ENCODE results near the gene C5orf46. TPM values are rescaled to one million over a fixed set of nuclear protein-coding genes. Genes with fewer than 3 reads are reported as not detected.

Gene C5orf46
- total and polyA plus RNA-seq, 2 donors (not counting 1 experiment from before 2014, with no cell fraction given) = not detected

GRCh38 chr5:147842869-147843268, 63.5 kb downstream of the C5orf46 start:
- Histone ChIP-seq H3K9ac (ENCODE audit: low read length) (no peak overlapping the region), H3K4me1 (ENCODE audit: control insufficient read depth in 2 of 2, insufficient read depth in 2 of 2, low read length in 2 of 2) (no peaks in the 10 kb centered on the region), H2AFZ (ENCODE audit: insufficient read depth, low read depth, low read length, poor library complexity, severe bottlenecking) (no peak overlapping the region), H3K36me3 (replicated peaks in 1 of 2; ENCODE audit: control extremely low read depth in 1 of 2, control insufficient read depth in 1 of 2, extremely low read depth in 1 of 2, insufficient read depth in 2 of 2, low read length in 1 of 2) (no peaks in the 10 kb centered on the region), H3K9me3 (ENCODE audit: control extremely low read depth in 1 of 3, control insufficient read depth in 2 of 3, insufficient read depth in 1 of 3, low read length in 2 of 3) (no peaks in the 10 kb centered on the region), H3K4me2 (replicated peaks; ENCODE audit: low read depth, low read length, poor library complexity, severe bottlenecking) (no peak overlapping the region), H3K27ac (ENCODE audit: low read length in 2 of 2) (no peak overlapping the region), H3K27me3 (replicated peaks in 1 of 4; ENCODE audit: control extremely low read depth in 1 of 4, control insufficient read depth in 3 of 4, insufficient read depth in 4 of 4, low read length in 3 of 4) (no peaks in the 10 kb centered on the region), H4K20me1 (ENCODE audit: control insufficient read depth, insufficient read depth, low read length, poor library complexity, severe bottlenecking) (no peaks in the 10 kb centered on the region), H3K79me2 (ENCODE audit: control insufficient read depth, insufficient read depth, low read length) (no peaks in the 10 kb centered on the region), H3K4me3 (ENCODE audit: control extremely low read depth in 1 of 5, extremely low read depth in 1 of 5, insufficient read depth in 1 of 5, low read depth in 2 of 5, low read length in 4 of 5) (no peak overlapping the region)
- Mint-ChIP-seq H3K27me3 (peaks cover 14% of the 10 kb centered on the region), H3K9me3 (ENCODE audit: insufficient read depth) (no peaks in the 10 kb centered on the region), H3K27ac (no peak overlapping the region), H3K4me3 (no peak overlapping the region), H3K4me1 (no peaks in the 10 kb centered on the region)
- TF ChIP-seq, protein P1, sequence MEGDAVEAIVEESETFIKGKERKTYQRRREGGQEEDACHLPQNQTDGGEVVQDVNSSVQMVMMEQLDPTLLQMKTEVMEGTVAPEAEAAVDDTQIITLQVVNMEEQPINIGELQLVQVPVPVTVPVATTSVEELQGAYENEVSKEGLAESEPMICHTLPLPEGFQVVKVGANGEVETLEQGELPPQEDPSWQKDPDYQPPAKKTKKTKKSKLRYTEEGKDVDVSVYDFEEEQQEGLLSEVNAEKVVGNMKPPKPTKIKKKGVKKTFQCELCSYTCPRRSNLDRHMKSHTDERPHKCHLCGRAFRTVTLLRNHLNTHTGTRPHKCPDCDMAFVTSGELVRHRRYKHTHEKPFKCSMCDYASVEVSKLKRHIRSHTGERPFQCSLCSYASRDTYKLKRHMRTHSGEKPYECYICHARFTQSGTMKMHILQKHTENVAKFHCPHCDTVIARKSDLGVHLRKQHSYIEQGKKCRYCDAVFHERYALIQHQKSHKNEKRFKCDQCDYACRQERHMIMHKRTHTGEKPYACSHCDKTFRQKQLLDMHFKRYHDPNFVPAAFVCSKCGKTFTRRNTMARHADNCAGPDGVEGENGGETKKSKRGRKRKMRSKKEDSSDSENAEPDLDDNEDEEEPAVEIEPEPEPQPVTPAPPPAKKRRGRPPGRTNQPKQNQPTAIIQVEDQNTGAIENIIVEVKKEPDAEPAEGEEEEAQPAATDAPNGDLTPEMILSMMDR (IDR thresholded peaks at IDR 0.05) = no peak
- no peak for TF ChIP-seq EZH2 (IDR thresholded peaks at IDR 0.05; ENCODE audit: borderline replicate concordance, insufficient read depth, low read depth, low read length, poor library complexity, severe bottlenecking)
- DNase-seq (no peak), ATAC-seq (ENCODE audit: low read depth) (no peak)
- 100% methylated on average over 1 of the region's 2 CpGs for WGBS (ENCODE audit: insufficient coverage)
- ChIA-PET CTCF (interaction anchor here (1.0 kb wide), 1 partner anchor 15 kb away, joined by 3 read pairs; no protein-coding TSS in a partner anchor), POLR2A (no interaction called here)
- intact Hi-C loops (cut with micrococcal nuclease) = no loop called here

Other genes with a start within 250 kb of the C5orf46 start
- 2.4 and 4.1 TPM in 2 replicates for gene JAKMIP2, start 123.8 kb downstream of the C5orf46 start, total RNA-seq
- gene JAKMIP2, start 123.8 kb downstream of the C5orf46 start, polyA plus RNA-seq = 0.24 and 1.0 TPM in 2 replicates
- gene SPINK1, start 74.9 kb downstream of the C5orf46 start, total RNA-seq = not detected in 2 replicates
- not detected in 2 replicates for gene SPINK1, start 74.9 kb downstream of the C5orf46 start, polyA plus RNA-seq
- not detected in 2 replicates for gene SCGB3A2, start 27.8 kb downstream of the C5orf46 start, total RNA-seq
- not detected in 2 replicates for gene SCGB3A2, start 27.8 kb downstream of the C5orf46 start, polyA plus RNA-seq
- not detected in 2 replicates for gene SPINK5, start 157.4 kb upstream of the C5orf46 start, total RNA-seq
- not detected in 2 replicates for gene SPINK5, start 157.4 kb upstream of the C5orf46 start, polyA plus RNA-seq

All from B cell (primary cell).